Measurements from ENCODE around the gene MEGF10. TPM values are rescaled to one million over a fixed set of nuclear protein-coding genes. Genes with fewer than 3 reads are reported as not detected.
A peak's percentile ranks its signal among the peaks of the same experiment; 100 is the strongest.

MEGF10 gene
- total RNA-seq, 1 experiment from 2014 or later: not detected

GRCh38 chr5:127373858-127374491 is 83.4 kb downstream of the MEGF10 start:
- Histone ChIP-seq H3K27me3 (ENCODE audit: low read length) (no peaks in the 10 kb centered on the region), H3K79me2 (ENCODE audit: low read length) (no peaks in the 10 kb centered on the region), H2AFZ (ENCODE audit: low read length) (no peak overlapping the region), H3K9ac (ENCODE audit: low read length) (no peak overlapping the region), H3K9me3 (ENCODE audit: low read length) (no peaks in the 10 kb centered on the region), H3K36me3 (ENCODE audit: insufficient read depth, low read length) (no peaks in the 10 kb centered on the region), H3K4me2 (ENCODE audit: low read depth, low read length, poor library complexity, severe bottlenecking) (no peak overlapping the region), H4K20me1 (ENCODE audit: insufficient read depth, low read depth, low read length) (no peaks in the 10 kb centered on the region), H3K4me3 (ENCODE audit: low read length) (no peak overlapping the region), H3K27ac (ENCODE audit: low read length) (no peak overlapping the region), H3K4me1 (ENCODE audit: low read length) (no peaks in the 10 kb centered on the region), H3K9me2 (replicated peaks; ENCODE audit: insufficient read depth, low read length) (no peaks in the 10 kb centered on the region)
- peak; percentile 57 for DNase-seq

DNA sequence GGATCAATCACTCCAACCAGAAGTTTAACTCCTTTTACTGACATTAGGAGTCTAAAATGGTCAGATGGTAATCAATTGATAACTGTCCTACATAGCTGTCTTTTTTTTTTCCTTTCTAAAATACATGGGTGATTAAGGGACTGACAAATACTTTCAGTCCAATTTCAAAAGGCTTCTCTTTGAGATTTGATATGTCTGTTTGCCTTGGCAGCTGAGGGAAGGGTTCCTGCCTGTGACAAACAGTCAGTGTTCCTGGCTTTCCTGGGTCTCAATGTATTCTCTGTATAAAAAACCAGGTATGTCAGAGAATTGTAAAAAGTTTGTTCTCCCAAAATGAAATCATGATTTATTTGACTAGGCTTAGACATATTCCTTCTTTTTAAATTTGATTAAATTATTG is 84.5 kb downstream of the MEGF10 start:
- no peaks in the 10 kb centered on the region for H3K9me2 ChIP-seq (replicated peaks; ENCODE audit: insufficient read depth, low read length)
- no peak overlapping the region for H3K4me2 ChIP-seq (ENCODE audit: low read depth, low read length, poor library complexity, severe bottlenecking)
- no peaks in the 10 kb centered on the region for H3K36me3 ChIP-seq (ENCODE audit: insufficient read depth, low read length)
- H3K4me3 ChIP-seq (ENCODE audit: low read length): no peak overlapping the region
- no peak overlapping the region for H3K9ac ChIP-seq (ENCODE audit: low read length)
- H3K27ac ChIP-seq (ENCODE audit: low read length): no peak overlapping the region
- H3K9me3 ChIP-seq (ENCODE audit: low read length): no peaks in the 10 kb centered on the region
- H3K4me1 ChIP-seq (ENCODE audit: low read length): no peaks in the 10 kb centered on the region
- no peaks in the 10 kb centered on the region for H3K79me2 ChIP-seq (ENCODE audit: low read length)
- no peak for DNase-seq
- no peak overlapping the region for H2AFZ ChIP-seq (ENCODE audit: low read length)
- no peaks in the 10 kb centered on the region for H4K20me1 ChIP-seq (ENCODE audit: insufficient read depth, low read depth, low read length)
- H3K27me3 ChIP-seq (ENCODE audit: low read length): no peaks in the 10 kb centered on the region

GRCh38 chr5:127375544-127376091 is 85.0 kb downstream of the MEGF10 start:
- H3K4me1 ChIP-seq (ENCODE audit: low read length): no peaks in the 10 kb centered on the region
- no peak overlapping the region for H3K4me2 ChIP-seq (ENCODE audit: low read depth, low read length, poor library complexity, severe bottlenecking)
- H2AFZ ChIP-seq (ENCODE audit: low read length): no peak overlapping the region
- H3K4me3 ChIP-seq (ENCODE audit: low read length): no peak overlapping the region
- H3K9me3 ChIP-seq (ENCODE audit: low read length): no peaks in the 10 kb centered on the region
- no peaks in the 10 kb centered on the region for H3K27me3 ChIP-seq (ENCODE audit: low read length)
- no peaks in the 10 kb centered on the region for H3K79me2 ChIP-seq (ENCODE audit: low read length)
- DNase-seq: no peak
- H3K9ac ChIP-seq (ENCODE audit: low read length): no peak overlapping the region
- H3K27ac ChIP-seq (ENCODE audit: low read length): no peak overlapping the region
- H3K36me3 ChIP-seq (ENCODE audit: insufficient read depth, low read length): no peaks in the 10 kb centered on the region
- no peaks in the 10 kb centered on the region for H4K20me1 ChIP-seq (ENCODE audit: insufficient read depth, low read depth, low read length)
- no peaks in the 10 kb centered on the region for H3K9me2 ChIP-seq (replicated peaks; ENCODE audit: insufficient read depth, low read length)

- H3K4me3 ChIP-seq (ENCODE audit: low read length): no peak overlapping the region
- H2AFZ ChIP-seq (ENCODE audit: low read length): no peak overlapping the region
- no peaks in the 10 kb centered on the region for H3K9me2 ChIP-seq (replicated peaks; ENCODE audit: insufficient read depth, low read length)
- DNase-seq: no peak
- H3K79me2 ChIP-seq (ENCODE audit: low read length): no peaks in the 10 kb centered on the region
- no peak overlapping the region for H3K27ac ChIP-seq (ENCODE audit: low read length)
- H4K20me1 ChIP-seq (ENCODE audit: insufficient read depth, low read depth, low read length): no peaks in the 10 kb centered on the region
- H3K27me3 ChIP-seq (ENCODE audit: low read length): no peaks in the 10 kb centered on the region
- H3K4me1 ChIP-seq (ENCODE audit: low read length): no peaks in the 10 kb centered on the region
- no peaks in the 10 kb centered on the region for H3K9me3 ChIP-seq (ENCODE audit: low read length)
- no peak overlapping the region for H3K9ac ChIP-seq (ENCODE audit: low read length)
- no peak overlapping the region for H3K4me2 ChIP-seq (ENCODE audit: low read depth, low read length, poor library complexity, severe bottlenecking)
- H3K36me3 ChIP-seq (ENCODE audit: insufficient read depth, low read length): no peaks in the 10 kb centered on the region
Observed at GRCh38 chr5:127377651-127378050, 87.1 kb downstream of the MEGF10 start.

- DNase-seq: no peak
- no peak overlapping the region for H3K4me3 ChIP-seq (ENCODE audit: low read length)
- H3K4me2 ChIP-seq (ENCODE audit: low read depth, low read length, poor library complexity, severe bottlenecking): no peak overlapping the region
- H3K27me3 ChIP-seq (ENCODE audit: low read length): no peaks in the 10 kb centered on the region; the same call in 1 of the 2 replicates
- H3K27ac ChIP-seq (ENCODE audit: low read length): no peak overlapping the region
- no peak overlapping the region for H3K9ac ChIP-seq (ENCODE audit: low read length)
- H3K79me2 ChIP-seq (ENCODE audit: low read length): no peaks in the 10 kb centered on the region
- no peaks in the 10 kb centered on the region for H3K36me3 ChIP-seq (ENCODE audit: insufficient read depth, low read length)
- no peaks in the 10 kb centered on the region for H4K20me1 ChIP-seq (ENCODE audit: insufficient read depth, low read depth, low read length)
- no peak overlapping the region for H2AFZ ChIP-seq (ENCODE audit: low read length)
- no peaks in the 10 kb centered on the region for H3K9me3 ChIP-seq (ENCODE audit: low read length)
- H3K4me1 ChIP-seq (ENCODE audit: low read length): no peaks in the 10 kb centered on the region
- no peaks in the 10 kb centered on the region for H3K9me2 ChIP-seq (replicated peaks; ENCODE audit: insufficient read depth, low read length)
Observed at GRCh38 chr5:127385936-127386335, 95.3 kb downstream of the MEGF10 start.

- no peak for DNase-seq
- Histone ChIP-seq H3K27ac (ENCODE audit: low read length) (no peak overlapping the region), H3K27me3 (ENCODE audit: low read length) (no peaks in the 10 kb centered on the region; the same call in 1 of the 2 replicates), H3K9ac (ENCODE audit: low read length) (no peak overlapping the region), H3K9me2 (replicated peaks; ENCODE audit: insufficient read depth, low read length) (no peaks in the 10 kb centered on the region), H3K9me3 (ENCODE audit: low read length) (no peaks in the 10 kb centered on the region), H4K20me1 (ENCODE audit: insufficient read depth, low read depth, low read length) (no peaks in the 10 kb centered on the region), H3K4me2 (ENCODE audit: low read depth, low read length, poor library complexity, severe bottlenecking) (no peak overlapping the region), H3K79me2 (ENCODE audit: low read length) (no peaks in the 10 kb centered on the region), H3K36me3 (ENCODE audit: insufficient read depth, low read length) (no peaks in the 10 kb centered on the region), H3K4me1 (ENCODE audit: low read length) (no peaks in the 10 kb centered on the region), H3K4me3 (ENCODE audit: low read length) (no peak overlapping the region), H2AFZ (ENCODE audit: low read length) (no peak overlapping the region)
Observed at GRCh38 chr5:127386557-127386956, 96.0 kb downstream of the MEGF10 start.

DNA sequence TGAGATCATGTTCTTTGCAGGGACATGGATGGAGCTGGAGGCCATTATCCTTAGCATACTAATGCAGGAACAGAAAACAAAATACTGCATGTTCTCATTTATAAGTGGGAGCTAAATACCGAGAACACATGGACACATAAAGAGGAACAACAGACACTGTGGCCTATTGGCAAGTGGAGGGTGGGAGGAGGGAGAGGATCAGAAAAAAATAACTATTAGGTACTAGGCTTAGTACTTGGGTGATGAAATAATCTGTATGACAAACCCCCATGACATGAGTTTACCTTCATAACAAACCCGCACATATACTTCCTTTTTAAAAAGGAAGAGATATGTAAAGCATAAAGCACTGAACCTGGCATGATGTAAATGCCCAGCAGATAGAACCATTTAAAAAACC is 99.0 kb downstream of the MEGF10 start:
- no peaks in the 10 kb centered on the region for H4K20me1 ChIP-seq (ENCODE audit: insufficient read depth, low read depth, low read length)
- H2AFZ ChIP-seq (ENCODE audit: low read length): no peak overlapping the region
- no peak overlapping the region for H3K4me2 ChIP-seq (ENCODE audit: low read depth, low read length, poor library complexity, severe bottlenecking)
- no peak for DNase-seq
- H3K79me2 ChIP-seq (ENCODE audit: low read length): no peaks in the 10 kb centered on the region
- peaks cover 3% of the 10 kb centered on the region for H3K27me3 ChIP-seq (ENCODE audit: low read length)
- H3K27ac ChIP-seq (ENCODE audit: low read length): no peak overlapping the region
- no peaks in the 10 kb centered on the region for H3K9me2 ChIP-seq (replicated peaks; ENCODE audit: insufficient read depth, low read length)
- no peaks in the 10 kb centered on the region for H3K4me1 ChIP-seq (ENCODE audit: low read length)
- no peak overlapping the region for H3K4me3 ChIP-seq (ENCODE audit: low read length)
- no peak overlapping the region for H3K9ac ChIP-seq (ENCODE audit: low read length)
- no peaks in the 10 kb centered on the region for H3K9me3 ChIP-seq (ENCODE audit: low read length)
- no peaks in the 10 kb centered on the region for H3K36me3 ChIP-seq (ENCODE audit: insufficient read depth, low read length)

DNA sequence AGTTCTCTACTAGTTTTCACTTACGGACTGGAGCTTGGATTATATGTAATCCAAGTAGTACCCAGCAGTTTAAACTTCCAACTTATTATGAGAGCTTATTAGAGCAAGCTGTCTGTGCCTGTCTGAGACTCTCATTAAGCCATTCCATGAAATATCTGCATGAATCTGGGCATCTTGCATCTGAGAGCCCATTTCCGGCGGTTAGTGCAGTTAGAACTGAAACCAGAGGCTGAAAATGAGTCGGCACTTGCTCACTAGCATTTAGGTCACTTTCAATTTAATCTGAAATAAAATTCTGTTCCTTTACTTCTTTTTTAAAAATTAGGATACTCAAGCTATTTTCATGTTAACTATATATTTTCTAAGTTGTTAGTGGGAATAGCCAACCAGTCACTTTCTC is 102.2 kb downstream of the MEGF10 start:
- H3K4me1 ChIP-seq (ENCODE audit: low read length): no peaks in the 10 kb centered on the region
- H3K4me2 ChIP-seq (ENCODE audit: low read depth, low read length, poor library complexity, severe bottlenecking): no peak overlapping the region
- no peak overlapping the region for H3K9ac ChIP-seq (ENCODE audit: low read length)
- no peak overlapping the region for H3K4me3 ChIP-seq (ENCODE audit: low read length)
- no peaks in the 10 kb centered on the region for H3K9me2 ChIP-seq (replicated peaks; ENCODE audit: insufficient read depth, low read length)
- DNase-seq: no peak
- no peak overlapping the region for H3K27ac ChIP-seq (ENCODE audit: low read length)
- no peak overlapping the region for H2AFZ ChIP-seq (ENCODE audit: low read length)
- no peaks in the 10 kb centered on the region for H3K9me3 ChIP-seq (ENCODE audit: low read length)
- H3K27me3 ChIP-seq (ENCODE audit: low read length): peaks cover 3% of the 10 kb centered on the region
- no peaks in the 10 kb centered on the region for H4K20me1 ChIP-seq (ENCODE audit: insufficient read depth, low read depth, low read length)
- no peaks in the 10 kb centered on the region for H3K36me3 ChIP-seq (ENCODE audit: insufficient read depth, low read length)
- H3K79me2 ChIP-seq (ENCODE audit: low read length): no peaks in the 10 kb centered on the region

Measured in Karpas-422 (cell line).